HG03342 (cell line): ENCODE data around the gene IGF2BP1.

ENCODE experiments used
- ATAC-seq: cut with Tn5 transposase; IDR thresholded peaks from one replicate; pipeline ENCODE4 v1.9.1; 2021; ENCODE audit warnings: mild to moderate bottlenecking, moderate library complexity; ENCODE audit not compliant: unreplicated experiment

The IGF2BP1 gene

DNA sequence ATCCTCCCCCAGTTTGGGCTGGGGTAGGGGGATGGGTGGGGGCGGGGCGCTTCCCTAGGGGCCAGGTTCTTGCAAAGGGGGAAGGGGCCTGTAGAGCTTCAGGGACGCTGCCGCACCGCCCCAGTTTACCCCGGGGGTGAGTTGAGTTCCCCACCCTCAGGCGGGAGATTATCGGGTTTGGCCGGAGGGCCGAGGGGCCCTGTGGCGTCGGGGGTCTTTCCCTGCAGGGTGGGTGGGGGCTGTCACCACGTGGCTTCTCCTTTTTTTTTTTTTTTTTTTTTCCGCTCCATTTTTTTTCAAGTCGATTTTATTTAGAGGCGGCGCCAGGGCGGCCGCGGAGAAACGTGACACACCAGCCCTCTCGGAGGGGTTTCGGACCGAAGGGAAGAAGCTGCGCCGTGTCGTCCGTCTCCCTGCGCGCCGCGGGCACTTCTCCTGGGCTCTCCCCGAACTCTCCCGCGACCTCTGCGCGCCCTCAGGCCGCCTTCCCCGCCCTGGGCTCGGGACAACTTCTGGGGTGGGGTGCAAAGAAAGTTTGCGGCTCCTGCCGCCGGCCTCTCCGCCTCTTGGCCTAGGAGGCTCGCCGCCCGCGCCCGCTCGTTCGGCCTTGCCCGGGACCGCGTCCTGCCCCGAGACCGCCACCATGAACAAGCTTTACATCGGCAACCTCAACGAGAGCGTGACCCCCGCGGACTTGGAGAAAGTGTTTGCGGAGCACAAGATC, at the start of gene IGF2BP1:
Gene IGF2BP1 (plus strand): TSS at position 283 of the 724 bp plus-strand sequence. CDS start 361 bp downstream, at position 644.
- no peak for ATAC-seq

DNA sequence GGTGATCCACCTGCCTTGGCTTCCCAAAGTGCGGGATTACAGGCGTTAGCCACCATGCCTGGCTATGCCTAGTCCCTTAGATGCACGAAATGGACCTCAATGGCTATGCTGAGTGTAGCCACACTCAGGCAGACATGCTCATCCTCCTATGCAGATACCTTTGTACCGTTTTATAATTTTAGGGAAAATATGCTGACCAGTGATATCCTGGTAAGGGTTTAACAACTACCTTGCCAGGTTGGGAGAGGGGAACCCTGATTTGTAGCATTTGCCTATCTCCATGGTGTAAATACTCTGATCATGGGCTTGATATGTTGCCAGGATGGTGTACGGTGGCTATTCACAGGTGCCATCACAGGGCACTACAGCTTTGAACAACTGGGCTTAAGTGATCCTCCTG, 45.6 kb upstream of the IGF2BP1 start:
- no peak for ATAC-seq

DNA sequence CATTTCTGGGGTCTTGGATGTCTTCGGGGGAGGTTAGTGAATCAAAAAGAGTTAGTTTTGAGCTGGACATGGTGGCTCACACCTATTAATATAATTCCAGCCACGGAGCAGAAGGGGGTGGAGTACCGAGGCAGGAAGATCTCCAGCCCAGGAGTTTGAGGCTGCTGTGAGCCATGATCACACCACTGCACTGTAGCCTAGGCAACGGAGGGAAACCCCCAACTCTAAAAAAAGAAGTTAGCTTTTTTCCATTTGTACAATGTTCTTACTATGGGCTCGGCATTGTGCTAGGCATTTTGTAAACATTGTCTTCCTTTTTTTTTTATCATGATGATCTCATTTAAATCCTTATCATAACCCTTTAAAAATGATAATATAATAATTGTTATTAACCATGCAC, 44.3 kb upstream of the IGF2BP1 start:
- ATAC-seq, result no peak

DNA sequence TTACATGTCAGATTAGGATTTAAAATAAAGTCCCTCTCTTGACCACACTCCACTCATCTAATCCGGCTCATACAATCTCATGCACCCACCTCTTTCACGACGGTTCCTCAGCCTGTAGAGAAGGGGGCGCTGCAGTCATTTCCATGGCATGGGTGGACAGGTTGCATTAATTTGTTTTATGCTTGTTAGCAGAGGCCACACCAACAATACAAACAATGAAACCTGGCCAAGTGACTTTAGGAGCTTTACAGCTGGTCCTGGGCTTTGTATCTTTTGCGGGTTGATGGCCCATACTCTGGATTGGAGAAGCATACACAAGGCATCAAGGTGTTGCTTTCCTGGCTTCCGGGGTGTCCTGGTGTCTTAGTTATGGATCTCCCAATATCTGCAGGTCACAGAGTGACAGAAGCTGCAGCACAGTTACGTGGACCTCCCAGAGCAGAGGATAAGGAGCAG, 42.9 kb upstream of the IGF2BP1 start:
- ATAC-seq, result no peak

DNA sequence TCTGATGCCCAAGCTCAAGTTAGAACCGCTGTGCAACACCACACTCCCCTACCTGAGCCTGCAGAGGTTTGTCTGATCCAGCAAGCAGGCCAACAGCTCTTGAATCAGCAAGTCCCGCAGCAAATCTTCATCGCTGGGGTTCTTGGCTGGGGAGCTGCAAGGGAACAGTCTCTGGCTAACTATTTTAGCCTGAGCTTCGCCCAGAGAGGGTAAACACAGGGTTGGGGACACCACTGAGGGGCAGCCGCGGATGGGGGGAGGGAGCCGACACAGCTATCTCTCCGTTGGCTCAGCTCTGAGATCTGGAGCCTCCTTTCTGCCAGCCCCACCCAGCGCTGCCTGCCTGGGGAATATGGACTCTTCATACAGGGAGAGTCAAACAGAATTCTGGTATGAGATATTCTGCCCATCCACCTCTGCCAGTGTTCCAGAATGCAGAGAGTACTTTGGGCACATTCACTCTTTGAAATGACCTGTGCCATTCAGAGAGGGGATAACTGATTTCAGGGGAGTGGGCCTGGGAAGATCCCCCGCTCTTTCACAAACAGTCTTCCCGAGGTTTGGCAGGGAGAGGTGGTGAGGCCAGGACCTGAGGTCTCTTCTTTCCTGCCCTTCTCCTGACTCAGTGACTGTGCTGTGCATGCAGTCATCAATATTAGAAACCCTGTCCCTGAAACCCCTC, 36.2 kb upstream of the IGF2BP1 start:
- ATAC-seq, result no peak

DNA sequence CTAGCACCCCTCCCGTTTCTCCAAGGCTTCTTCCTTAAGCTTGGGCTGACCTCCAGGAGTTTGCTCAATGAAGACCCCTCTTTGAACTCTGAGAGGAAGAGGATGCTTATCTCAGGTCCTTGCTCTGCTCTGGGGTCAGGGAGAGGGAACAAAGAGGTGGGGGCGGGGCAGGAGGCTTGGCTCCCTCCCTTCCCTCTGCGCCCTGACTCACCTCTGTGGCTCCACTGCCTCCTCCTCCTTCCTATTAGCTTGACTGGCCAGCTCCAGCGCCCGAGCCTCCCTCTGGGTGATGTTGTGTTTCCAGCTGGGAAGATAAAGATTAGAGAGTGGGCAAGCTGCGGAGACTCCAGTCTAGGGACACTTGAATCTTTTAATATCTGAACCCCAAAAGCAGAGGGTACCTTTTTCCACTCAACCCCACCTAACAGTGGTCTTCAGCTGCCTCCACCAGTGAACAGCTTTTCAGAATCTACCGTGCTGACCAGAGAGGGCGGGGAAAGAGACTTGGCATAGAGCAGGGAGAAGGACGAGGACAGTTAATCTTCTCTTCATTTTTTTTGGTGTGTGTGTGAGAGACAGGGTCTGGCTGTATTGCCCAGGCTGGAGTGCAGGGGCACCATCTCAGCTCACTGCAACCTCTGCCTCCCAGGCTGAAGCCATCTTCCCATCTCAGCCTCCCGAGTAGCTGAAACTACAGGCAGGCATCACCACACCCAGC, 35.5 kb upstream of the IGF2BP1 start:
- no peak for ATAC-seq

DNA sequence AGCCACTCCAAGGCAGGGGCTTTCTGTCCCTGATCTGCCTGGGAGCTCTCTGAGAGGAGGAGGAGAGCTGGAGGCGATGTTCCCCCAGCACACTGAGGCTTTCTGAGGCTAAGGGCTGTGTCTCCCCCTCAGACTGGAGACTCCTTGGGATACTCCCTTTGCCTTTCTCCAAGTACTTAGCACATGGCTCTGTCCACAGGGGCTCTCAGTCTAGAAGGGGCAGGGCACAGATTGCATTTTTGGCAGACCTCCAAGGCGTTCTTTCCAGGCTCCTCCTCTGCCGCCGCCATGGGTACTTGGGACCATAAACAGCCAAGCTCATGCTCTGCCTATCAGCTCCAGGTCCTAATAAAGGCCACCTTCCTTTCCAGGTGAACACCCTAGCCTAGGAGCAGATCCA, 27.0 kb upstream of the IGF2BP1 start:
- ATAC-seq, result no peak

DNA sequence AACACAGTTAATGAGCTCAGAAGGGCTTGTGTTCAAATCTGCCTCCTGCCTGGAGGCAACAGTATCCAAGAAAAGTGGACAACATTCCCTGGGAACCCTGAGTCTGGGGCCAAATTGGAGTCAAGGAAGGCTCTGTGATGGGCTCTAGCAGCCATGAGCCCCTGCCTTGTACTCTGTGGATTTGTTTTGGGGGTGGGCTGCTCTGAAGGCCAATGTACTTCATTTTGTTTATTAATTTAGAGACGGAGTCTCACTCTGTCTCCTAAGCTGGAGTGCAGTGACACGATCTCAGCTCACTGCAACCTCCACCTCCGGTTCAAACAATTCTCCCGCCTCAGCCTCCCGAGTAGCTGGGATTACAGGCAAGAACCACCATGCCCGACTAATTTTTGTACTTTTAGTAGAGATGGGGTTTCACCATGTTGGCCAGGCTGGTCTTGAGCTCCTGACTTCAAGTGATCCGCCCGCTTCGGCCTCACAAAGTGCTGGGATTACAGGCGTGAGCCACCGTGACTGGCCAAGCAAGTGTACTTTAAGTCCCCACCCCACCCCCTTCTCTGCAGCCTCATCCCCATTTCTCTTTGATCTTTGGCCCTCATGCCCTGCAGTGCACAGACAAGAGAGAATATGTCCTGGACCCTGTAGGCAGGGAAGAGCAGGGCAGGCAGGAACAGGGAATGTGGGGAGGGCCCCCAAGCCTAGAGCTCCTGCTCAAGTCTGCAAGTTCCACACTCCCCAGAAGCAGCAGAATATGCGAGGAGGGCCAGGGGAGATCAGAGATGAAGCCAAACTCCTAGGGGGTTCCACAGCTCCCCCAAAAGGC, 26.1 kb upstream of the IGF2BP1 start:
- ATAC-seq, result no peak

DNA sequence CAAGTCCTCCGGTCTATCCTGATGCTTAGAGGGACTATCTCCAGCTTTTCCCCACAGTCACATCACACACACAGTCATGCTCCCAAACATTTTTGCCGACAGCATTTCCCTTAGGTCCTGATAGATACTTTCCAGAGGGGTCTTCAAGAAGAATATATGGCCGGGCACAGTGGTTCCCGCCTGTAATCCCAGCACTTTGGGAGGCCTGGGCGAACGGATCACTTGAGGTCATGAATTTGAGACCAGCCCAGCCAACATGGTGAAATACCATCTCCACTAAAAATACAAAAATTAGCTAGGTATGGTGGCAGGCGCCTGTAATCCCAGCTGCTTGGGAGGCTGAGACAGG, 24.5 kb upstream of the IGF2BP1 start:
- no peak for ATAC-seq

DNA sequence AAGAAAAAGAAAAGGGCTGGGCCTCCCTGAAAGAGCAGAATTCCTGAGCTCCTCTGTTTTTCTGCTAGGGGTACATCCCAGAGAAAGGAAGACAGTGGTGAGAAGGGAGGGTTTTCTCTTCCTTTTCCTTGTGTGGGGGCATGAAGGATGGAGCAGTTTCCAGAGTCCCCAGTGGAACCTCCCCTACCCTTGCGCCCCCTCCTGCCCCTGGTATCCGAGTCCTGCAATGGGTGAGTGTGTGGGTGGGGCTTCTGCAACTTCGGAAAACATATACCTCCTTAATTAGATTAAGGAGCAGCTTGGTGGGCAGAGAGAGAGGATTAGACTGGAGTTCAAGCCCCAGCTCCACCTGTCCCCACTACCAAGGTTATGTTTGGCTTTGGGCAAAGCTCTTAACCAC, 23.4 kb upstream of the IGF2BP1 start:
- ATAC-seq, result no peak

DNA sequence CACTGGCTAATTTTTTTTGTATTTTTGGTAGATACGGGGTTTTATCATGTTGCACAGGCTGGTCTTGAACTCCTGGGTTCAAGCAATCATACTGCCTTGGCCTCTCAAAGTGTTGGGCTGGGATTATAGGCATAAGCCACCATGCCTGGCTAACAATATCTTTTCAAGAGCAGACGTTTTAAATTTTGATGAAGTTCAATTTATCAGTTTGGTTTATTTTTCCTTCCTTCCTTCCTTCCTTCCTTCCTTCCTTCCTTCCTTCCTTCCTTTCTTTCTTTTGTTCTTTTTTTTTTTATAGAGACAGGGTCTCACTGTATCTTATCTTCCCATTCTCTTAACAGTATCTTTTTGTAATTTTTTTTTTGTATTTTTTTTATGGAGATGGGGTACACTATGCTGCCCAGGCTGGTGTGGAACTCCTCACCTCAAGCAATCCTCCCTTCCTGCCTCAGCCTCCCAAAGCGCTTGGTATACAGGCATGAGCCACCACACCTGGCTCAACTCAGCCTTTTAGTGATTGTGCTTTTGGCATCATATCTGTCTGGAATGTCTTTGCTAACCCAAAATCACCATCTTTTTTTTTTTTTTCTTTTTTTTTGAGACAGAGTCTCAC, 15.2 kb upstream of the IGF2BP1 start:
- no peak for ATAC-seq

DNA sequence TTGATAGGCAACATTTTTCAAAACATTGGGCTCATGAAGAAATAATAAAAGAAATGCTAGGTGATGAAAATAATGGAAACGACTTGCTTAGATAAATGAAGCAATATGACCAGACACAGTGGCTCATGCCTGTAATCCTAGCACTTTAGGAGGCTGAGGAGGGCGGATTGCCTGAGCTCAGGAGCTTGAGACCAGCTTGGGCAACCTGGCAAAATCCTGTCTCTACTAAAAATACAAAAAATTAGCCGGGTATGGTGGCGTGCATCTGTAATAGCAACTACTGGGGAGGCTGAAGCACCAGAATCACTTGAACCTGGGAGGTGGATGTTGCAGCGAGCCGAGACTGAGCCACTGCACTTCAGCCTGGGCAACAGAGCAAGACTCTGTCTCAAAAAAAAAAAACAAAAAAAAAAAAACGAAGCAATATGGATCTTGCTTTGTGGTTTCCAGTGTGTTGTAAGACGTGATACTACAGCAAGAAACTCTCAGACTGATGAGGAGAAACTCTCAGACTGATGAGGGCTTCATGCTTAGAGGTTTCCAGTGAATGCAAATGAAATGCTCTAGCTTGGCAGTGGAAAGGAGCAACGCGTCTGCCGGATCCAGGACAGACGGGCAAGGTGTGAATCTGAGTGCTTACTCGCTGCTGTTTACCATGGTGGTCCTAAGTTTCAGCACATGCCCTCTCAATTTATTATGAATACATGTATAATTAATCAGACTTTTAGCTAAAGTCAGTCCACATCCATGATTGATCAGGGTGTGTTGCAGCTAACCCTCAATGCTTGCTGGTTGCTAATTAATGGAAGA, 11.5 kb upstream of the IGF2BP1 start:
- no peak for ATAC-seq

DNA sequence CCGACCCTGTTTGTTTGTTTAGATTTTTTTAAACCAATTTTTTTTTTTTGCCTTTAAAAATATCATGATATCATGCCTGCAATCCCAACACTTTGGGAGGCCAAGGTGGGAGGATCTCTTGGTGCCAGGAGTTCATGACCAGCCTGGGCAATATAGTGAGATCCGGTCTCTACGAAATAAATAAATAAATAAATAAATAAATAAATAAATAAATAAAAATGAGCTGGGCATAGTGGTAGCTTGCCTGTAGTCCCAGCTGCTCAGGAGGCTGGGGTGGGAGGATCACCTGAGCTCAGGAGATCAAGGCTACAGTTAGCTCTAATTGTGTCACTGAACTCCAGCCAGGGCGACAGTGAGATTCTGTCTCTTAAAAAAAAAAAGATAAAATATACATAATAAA, 8.1 kb upstream of the IGF2BP1 start:
- ATAC-seq, result no peak

DNA sequence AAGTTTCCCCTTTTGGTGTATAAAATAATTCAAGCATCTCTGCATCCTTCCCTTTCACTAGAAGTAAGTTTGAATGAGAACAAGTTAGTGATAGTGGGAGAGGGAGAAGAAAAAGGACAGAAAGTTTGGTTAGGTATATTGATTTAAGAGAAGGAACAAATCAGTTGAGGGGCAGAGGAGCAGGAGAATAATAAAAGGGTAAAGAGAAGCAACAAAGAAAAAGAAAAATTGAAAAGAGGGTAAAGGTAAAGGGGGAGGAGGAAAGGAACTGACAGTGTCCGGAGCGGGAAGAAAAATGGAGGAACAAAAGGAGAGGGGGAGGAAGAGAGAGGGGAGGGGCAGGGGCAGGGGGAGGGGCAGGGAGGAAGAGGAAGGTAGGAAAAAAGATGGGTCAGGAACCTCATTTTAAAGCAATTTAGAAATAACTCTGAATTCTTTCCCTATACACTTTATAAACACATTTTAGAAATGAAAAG, 6.3 kb upstream of the IGF2BP1 start:
- ATAC-seq, result no peak

DNA sequence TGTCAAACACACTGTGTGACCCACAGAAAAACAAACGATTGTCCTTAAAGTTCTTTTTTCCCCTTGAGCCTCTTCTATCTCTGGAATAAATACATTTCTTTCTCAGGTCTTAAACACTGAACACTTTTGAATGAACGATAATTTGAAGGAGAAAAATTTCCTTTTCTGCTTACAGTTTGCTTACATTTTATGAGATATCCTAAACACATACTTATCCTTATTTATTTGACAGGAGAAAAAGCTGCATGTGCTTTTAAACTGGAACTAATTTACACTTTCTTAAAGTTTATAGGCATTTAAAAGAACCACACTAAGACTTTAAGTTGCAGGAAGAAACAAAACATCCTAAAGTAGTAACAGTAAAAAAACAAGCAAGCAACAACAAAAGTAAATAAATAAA, 4.7 kb upstream of the IGF2BP1 start:
- ATAC-seq, result no peak

DNA sequence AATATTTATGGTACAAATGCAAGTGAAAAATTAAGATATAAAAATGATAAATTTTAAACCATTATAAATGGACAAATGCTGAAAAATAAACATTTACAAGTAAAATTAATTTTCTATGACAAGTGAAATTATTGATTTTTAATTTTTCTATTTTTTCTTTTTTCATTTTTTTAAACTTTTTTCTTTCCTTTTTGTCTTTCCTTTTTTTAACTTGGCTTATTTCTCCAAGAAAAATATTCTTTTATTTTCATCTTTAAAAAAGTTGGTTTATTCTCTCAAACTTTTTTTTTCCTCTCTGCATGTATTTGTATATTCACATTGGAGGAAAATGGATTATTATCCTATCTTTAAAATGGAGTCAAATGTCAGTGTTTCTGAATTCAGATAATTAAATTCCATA, 3.9 kb upstream of the IGF2BP1 start:
- ATAC-seq, result no peak

DNA sequence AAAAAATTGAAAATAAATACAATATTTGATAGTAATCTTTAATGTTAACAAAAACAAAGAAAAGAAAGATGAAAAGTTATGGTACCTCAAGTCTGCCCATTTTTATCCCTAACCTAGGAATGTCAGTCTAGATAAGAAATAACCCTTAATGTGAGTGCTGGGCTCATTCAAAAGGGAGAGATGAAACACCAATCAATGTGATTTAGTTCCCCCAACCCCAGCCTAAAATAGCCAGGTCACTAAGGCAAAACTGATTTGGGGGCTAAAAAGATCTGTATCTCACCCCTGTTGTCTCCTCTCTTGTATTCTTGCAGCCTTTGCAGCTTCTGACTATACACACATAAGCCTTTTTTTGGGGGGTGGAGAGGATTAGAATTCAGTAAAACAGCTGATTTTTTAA, 3.2 kb upstream of the IGF2BP1 start:
- no peak for ATAC-seq

DNA sequence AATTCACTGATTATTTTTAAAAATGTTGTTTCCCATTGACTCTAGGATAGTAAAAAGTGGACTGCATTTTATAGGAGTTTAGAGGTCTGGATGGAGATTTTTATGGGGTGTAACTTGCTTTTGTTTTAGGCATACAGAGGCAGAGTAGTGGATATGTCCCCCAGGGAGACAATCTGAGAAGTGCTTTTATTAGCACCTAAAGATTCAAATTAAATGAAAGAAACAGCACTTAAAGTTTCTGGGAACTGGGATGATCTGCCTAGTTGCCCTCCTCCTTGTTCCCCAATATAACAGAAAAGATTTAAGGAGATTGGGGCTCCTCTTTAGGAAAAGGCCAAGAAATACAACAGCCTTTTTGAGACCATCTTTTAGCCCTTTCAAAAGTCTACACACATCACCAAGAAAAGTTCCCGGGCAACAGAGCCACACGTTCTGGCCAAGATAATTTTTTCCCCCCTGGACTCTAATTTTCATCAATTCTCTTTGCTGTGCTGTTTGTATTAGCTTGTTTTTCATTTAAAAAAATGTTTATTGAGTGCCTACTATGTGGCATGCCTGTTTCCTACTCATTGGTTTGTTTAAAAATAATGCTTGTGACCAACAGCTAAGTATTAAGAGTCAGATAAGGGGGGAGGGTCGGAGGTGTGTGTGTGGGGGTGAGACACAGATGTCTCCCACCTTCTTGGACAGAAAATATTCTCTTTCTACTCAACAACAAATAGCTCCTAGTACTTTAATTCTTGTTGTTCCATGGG, 2.5 kb upstream of the IGF2BP1 start:
- no peak for ATAC-seq
